GM18868 (cell line): ENCODE data around the gene DNAJC5G.
"Not testable (repeated sequence)": the region's sequence is repeated elsewhere in the genome, so short reads cannot be mapped to it uniquely, and the experiment has no call there.

Experiments used
- ATAC-seq: cut with Tn5 transposase; IDR thresholded peaks from one replicate; pipeline ENCODE4 v1.9.1; 2021; ENCODE audit warnings: mild to moderate bottlenecking, moderate library complexity; ENCODE audit not compliant: unreplicated experiment

DNAJC5G gene

GRCh38 chr2:27306573-27307286 lies 31.5 kb downstream of the DNAJC5G start:
- no peak for ATAC-seq

DNA sequence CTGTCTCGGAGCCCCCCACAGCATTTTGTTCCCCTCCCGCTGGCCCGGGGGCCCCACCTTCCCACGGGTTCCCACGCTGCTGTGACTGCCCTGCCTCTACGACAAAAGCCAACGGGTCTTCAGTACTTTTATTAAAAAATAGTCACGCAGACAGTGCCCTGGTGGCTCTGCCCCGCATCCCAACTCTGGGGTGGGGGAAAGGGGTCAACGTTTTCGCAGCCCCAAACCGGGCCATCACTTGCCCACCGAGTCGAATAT lies 32.0 kb downstream of the DNAJC5G start:
- no peak for ATAC-seq

- ATAC-seq = no peak
Measured at GRCh38 chr2:27307545-27308358, 32.5 kb downstream of the DNAJC5G start.

- ATAC-seq = no peak
Measured at GRCh38 chr2:27308359-27308881, 33.2 kb downstream of the DNAJC5G start, which contains the start of gene UCN. UCN (minus strand) TSS chr2:27308445; CDS start chr2:27307895, 550 bp downstream.

DNA sequence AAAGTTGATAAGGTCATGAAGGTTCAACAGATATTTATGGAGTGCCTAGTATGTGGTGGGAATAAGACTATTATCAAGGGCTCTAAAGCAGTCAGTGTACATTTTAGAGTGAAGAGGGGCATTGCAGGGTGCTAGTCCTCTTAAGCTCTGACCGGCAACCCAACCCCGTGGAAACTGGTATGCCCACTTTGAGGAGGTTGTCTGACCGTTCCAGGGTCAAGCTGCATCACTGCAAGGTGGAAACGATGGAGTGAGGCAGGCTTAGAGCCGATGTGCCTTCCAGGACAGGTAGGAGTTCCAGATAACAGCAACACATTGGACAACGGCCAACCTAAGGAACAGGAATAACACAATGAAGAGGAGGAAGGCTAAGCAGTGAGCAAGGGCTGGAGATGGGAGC lies 34.4 kb downstream of the DNAJC5G start:
- ATAC-seq = no peak

- no peak for ATAC-seq
Measured at GRCh38 chr2:27312152-27312551, 36.9 kb downstream of the DNAJC5G start.

DNA sequence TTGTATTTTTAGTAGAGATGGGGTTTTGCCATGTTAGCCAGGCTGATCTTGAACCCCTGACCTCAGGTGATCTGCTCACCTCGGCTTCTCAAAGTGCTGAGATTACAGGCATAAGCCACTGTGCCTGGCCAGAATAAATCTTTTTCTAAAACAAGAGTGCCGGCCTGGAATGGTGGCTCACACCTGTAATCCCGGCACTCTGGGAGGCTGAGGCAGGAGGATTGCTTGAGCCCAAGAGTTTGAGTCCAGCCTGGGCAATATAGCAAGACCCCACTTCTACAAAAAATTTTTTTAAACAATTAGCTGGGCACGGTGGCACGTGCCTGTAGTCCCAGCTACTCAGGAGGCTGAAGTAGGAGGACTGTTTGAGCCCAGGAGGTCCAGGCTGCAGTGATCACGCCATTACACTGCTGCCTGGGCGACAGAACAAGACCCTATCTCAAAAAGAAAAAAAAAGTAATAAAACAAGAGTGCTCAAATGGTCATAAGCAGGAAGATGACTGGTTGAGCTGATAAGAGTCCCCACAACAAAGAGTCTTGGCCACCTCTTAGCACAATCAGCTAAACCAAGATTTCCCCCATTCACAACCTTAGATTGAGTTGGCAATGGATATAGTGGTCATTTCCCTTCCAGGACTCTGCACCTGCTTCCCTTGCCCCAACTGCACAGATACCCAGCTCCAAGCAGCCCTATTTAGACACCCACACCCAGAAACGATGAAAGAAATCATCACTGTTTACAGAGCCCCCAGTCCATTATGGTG lies 38.8 kb downstream of the DNAJC5G start:
- ATAC-seq = no peak

- ATAC-seq = no peak
Measured at GRCh38 chr2:27314709-27315108, 39.5 kb downstream of the DNAJC5G start.

DNA sequence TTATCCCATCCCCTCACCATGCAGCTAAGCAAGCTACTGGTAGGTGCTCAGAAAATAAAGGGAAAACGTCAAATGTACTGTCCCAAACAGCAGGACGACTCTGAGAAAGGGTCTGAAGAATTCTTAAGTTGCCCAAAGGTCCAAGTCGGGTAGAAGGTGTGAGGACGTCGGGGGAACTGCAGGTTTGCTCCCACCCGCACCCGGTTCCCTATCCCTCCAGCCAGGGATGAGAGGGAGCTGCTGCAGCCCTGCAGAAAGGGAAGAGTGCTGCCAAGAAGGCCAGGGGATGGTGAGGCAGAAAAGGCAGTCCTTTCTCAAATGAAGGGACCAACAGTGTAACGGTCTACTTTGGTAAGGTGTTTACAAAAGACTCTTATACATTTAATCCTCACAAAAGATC lies 39.9 kb downstream of the DNAJC5G start:
- no peak for ATAC-seq

- ATAC-seq = no peak
Measured at GRCh38 chr2:27316655-27317412, 41.6 kb downstream of the DNAJC5G start.

DNA sequence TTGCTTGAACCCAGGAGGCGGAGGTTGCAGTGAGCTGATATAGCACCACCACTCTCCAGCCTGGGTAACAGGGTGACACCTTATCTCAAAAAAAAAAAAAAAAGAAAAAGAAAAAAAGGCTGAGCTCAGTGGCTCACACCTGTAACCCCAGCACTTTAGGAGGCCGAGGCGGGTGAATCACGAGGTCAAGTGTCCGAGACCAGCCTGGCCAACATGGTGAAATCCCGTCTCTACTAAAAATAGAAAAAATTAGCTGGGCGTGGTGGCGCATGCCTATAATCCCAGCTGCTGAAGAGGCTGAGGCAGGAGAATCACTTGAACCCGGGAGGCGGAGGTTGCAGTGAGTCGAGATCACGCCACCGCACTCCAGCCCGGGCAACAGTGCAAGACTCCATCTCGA lies 44.6 kb downstream of the DNAJC5G start:
- not testable (repeated sequence) for ATAC-seq

DNA sequence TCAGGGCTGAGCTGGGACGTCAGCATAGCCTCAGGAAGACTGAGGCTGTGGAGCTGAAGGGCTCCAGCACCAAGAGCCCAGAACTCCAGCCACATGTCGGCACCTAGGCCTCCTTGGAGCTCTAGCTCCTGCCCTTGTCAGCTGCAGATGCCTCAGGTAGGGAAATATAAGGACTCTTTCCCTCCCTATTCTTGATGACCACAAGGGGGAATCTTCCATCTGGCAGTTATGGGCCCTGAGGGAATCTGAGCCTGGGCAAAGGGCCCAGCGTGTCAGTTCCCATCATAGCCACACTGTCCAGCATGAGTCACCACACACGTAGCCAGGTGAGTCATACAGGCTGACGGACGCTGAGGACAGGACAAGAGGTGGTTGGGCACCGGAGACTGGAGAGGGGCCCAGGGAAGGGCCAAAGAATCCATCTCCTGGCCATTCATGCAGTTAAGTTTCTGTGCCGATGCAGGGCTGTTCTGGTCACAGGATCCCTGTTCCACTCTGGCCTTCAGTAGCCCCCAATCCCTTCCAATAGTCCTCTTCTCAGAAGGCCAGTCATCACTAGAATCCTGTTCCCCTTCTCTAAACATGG lies 45.8 kb downstream of the DNAJC5G start:
- ATAC-seq = no peak

- no peak for ATAC-seq
Measured at GRCh38 chr2:27322301-27322765, 47.1 kb downstream of the DNAJC5G start.

DNA sequence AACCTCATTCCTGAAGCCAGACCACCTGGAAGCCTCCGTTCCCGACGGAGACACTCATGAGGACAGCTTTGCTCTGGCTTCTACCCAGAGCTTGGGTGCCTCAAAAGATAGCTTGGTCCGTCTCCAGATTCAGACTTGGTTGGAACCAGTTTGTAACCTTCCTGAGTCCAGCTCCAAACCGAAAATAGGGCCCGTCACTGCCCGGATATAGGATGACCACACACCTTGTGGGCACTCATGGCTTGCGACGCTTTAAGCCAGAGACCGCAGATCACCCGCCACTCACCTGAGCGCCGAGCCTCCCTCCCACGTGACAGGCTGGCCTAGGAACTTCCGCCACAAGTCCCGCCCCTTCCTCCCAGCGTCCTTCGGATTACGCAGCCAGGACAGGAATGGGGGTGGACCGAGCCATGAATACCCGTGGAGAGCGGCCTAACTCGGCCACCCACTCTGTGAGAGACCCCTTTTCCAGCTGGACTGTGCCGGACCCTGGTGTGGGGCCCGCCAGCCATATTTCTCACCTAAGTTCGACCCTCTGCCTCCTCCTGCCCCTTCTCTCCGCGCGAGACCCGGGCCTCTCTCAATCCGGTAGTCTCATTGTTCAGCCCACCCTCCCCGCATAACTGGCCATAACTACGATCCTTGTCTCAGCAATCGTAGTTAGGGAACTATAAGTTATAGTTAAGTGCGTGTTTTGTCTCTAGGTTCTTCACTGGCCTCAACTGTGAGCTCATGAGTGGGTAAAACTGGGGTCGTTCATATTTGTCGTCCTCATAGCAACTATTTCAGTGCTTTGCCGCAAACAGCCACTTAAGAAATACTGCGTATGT lies 47.7 kb downstream of the DNAJC5G start, which contains the start of gene MPV17:
Gene MPV17, minus strand, starts transcription at position 332 of the 830 bp plus-strand sequence. CDS start 580 bp downstream, outside the sequence.
- peak; percentile 94 for ATAC-seq

DNA sequence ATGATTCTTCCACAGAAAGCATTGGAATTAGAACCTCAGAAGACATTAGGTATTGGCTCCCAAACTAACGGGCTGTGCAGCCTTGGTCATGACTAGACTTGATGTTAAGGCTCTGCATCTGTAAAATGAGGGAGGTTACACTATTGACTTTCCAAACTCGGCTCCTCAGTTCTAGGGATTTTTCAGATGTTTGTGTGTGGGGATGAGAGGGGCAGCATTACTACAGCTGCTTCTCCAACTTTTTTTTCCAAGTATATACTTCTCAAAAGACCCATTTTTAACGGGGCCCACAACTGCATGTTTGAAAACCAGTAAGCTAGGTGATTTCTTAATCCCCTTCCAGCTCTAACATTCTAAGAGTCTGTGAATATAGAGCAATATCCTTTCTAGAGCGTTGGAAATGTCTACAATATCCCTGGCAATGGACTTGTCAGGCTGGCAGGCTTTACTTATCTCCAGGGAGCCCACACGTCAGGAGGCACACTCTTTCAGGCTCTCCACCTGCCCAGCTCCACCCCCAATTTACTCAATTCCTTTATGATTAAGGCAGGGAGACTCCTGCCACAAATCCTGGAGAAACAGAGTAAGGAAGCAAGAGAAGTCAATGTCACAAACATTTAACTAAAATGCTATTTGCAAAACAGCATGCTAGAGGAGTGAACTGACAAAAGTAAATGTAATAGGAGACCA lies 48.5 kb downstream of the DNAJC5G start:
- ATAC-seq = no peak

DNA sequence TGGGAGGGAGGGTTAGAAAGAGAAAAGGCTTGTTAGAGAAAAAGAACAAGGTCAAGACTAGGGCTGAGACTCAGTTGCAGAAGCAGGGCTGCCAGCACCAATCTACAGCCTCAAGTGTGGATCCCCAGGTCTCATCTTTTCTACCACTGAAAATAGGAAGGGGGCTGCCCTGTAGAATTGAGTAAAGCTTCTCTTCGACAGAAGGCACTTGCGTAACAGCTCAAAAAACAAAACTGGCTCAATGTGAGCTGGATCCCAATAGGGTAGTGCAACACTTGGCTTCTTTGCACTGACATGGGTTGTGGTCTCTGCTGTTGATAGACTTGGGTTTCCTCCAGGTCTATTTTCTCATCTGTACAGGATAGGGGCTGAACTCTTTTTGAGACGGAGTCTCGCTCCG lies 49.5 kb downstream of the DNAJC5G start:
- no peak for ATAC-seq
